Skeletal muscle tissue (tissue), 4 donors: ENCODE measurements around the gene PITPNC1. TPM values are rescaled to one million over a fixed set of nuclear protein-coding genes. Genes with fewer than 3 reads are reported as not detected.
A peak's percentile ranks its signal among the peaks of the same experiment; 100 is the strongest.

Experiments used
- H3K27ac ChIP-seq: one replicate; pipeline ENCODE4 v1.7.0; 2013; ENCODE audit warnings: mild to moderate bottlenecking, low read depth, low read length, inconsistent platforms
- H3K27me3 ChIP-seq, 3 donors: one replicate each; pipeline ENCODE4 v1.7.0; 2013; ENCODE audit warnings: low read length in 3 of 3; ENCODE audit not compliant: control insufficient read depth in 3 of 3, insufficient read depth in 3 of 3
- H3K36me3 ChIP-seq, 3 donors: one replicate each; pipeline ENCODE4 v1.7.0; 2013; ENCODE audit warnings: low read length in 3 of 3; ENCODE audit not compliant: control insufficient read depth in 3 of 3, insufficient read depth in 3 of 3
- H3K4me1 ChIP-seq, 3 donors: one replicate each; pipeline ENCODE4 v1.7.0; 2013; ENCODE audit warnings: low read length in 3 of 3, mild to moderate bottlenecking in 3 of 3; ENCODE audit not compliant: control insufficient read depth in 3 of 3, insufficient read depth in 3 of 3
- H3K4me3 ChIP-seq, 3 donors: one replicate each; pipeline ENCODE4 v1.7.0; 2013; ENCODE audit warnings: low read length in 3 of 3
- H3K9ac ChIP-seq, 3 donors: one replicate each; pipeline ENCODE4 v1.7.0; 2013; ENCODE audit warnings: low read length in 3 of 3, mild to moderate bottlenecking in 3 of 3, moderate library complexity in 2 of 3, low read depth in 1 of 3
- H3K9me3 ChIP-seq, 3 donors: one replicate each; pipeline ENCODE4 v1.7.0; 2013; ENCODE audit warnings: low read length in 3 of 3; ENCODE audit not compliant: control insufficient read depth in 3 of 3
- total RNA-seq: library from RNA; depleted of rRNA; stranded (reverse); fragments of >200 nt; gene quantifications from one replicate; pipeline ENCODE4 v1.2.3, GENCODE V29; 2014
- donor health status: Osteomylitis.

The PITPNC1 gene
- total RNA-seq, 1 donor from 2014 or later: 9.4 TPM

GRCh38 chr17:67711916-67712315, 334.8 kb downstream of the PITPNC1 start:
- Histone ChIP-seq H3K4me3 (no peak overlapping the region), H3K27ac (no peak overlapping the region), H3K9me3 (no peaks in the 10 kb centered on the region), H3K27me3 (no peaks in the 10 kb centered on the region), H3K4me1 (peaks cover 0 to 3% (median 0%) of the 10 kb centered on the region in 3 donors), H3K9ac (no peak overlapping the region), H3K36me3 (no peaks in the 10 kb centered on the region)

DNA sequence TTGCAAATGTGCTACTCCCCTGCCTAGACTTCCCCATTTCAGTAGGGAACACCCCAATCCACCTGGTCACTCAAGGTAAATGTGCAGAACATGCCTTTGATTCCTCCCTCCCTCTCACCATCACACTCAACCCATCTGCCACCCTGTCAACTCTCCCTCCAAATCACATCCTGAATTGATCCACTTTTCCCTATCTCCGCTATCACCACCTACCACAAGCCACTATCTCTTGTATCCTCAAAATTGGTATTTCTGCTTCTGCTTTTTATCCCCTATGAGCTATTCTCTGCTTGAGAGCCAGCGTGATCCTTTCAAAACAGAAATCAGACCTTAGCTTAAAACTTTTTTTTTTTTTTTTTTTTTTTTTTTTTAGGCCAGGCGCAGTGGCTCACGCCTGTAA, 335.3 kb downstream of the PITPNC1 start:
- Histone ChIP-seq H3K9me3 (no peaks in the 10 kb centered on the region), H3K4me3 (no peak overlapping the region), H3K27me3 (no peaks in the 10 kb centered on the region), H3K9ac (no peak overlapping the region), H3K4me1 (peaks cover 0 to 6% (median 0%) of the 10 kb centered on the region in 3 donors), H3K27ac (no peak overlapping the region), H3K36me3 (no peaks in the 10 kb centered on the region)

GRCh38 chr17:67713169-67713568, 336.1 kb downstream of the PITPNC1 start:
- Histone ChIP-seq H3K4me1 (peaks cover 0 to 6% (median 3%) of the 10 kb centered on the region in 3 donors), H3K4me3 (no peak overlapping the region), H3K36me3 (peaks cover 0 to 3% (median 0%) of the 10 kb centered on the region in 3 donors), H3K9me3 (no peaks in the 10 kb centered on the region), H3K9ac (no peak overlapping the region), H3K27me3 (no peaks in the 10 kb centered on the region), H3K27ac (no peak overlapping the region)

GRCh38 chr17:67716405-67716798, 339.3 kb downstream of the PITPNC1 start:
- H3K36me3 ChIP-seq: peaks cover 7 to 8% (median 7%) of the 10 kb centered on the region in 3 donors
- H3K9ac ChIP-seq: no peak overlapping the region
- no peaks in the 10 kb centered on the region for H3K9me3 ChIP-seq
- H3K27me3 ChIP-seq: no peaks in the 10 kb centered on the region
- no peak overlapping the region for H3K27ac ChIP-seq
- peaks cover 3 to 15% (median 11%) of the 10 kb centered on the region in 3 donors for H3K4me1 ChIP-seq
- H3K4me3 ChIP-seq: no peak overlapping the region

DNA sequence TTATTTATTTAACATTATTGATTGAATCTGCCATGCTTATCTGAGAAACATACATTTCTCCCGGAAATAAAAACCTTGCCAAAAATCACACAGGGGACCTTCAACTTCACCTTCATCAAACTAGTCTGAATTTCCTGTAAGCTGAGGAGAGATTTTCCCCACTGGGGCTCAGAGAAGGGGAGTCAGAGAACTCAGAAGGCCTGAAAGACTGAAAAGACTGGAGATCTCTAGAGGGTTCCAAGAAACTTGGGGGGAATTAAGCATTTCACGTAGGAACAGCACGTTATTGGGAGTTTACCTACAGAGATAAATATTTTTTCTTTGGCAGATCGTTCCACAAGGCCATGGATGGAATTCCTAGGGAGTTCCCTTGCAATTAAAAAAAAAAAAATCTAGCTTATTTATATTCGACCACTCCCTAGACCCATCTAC, 340.1 kb downstream of the PITPNC1 start:
- Histone ChIP-seq H3K4me1 (peaks cover 3 to 15% (median 11%) of the 10 kb centered on the region in 3 donors), H3K36me3 (peaks cover 15 to 16% (median 15%) of the 10 kb centered on the region in 3 donors), H3K4me3 (peak overlapping the region; percentile 63 to 90 (median 79)), H3K9me3 (no peaks in the 10 kb centered on the region), H3K27me3 (no peaks in the 10 kb centered on the region), H3K27ac (peak overlapping the region; percentile 92), H3K9ac (peak overlapping the region; percentile 63 to 100 (median 66))

- Histone ChIP-seq H3K4me3 (peak within 1 kb of the TSS; percentile 92 to 100 (median 99)), H3K27me3 (no peaks in the 10 kb centered on the region), H3K9ac (peak within 1 kb of the TSS; percentile 99 to 100 (median 100)), H3K27ac (peak within 1 kb of the TSS; percentile 92), H3K36me3 (peaks cover 20 to 21% (median 20%) of the 10 kb centered on the region in 3 donors), H3K9me3 (no peaks in the 10 kb centered on the region), H3K4me1 (peaks cover 3 to 15% (median 11%) of the 10 kb centered on the region in 3 donors)
These were observed 340.7 kb downstream of the PITPNC1 start, which contains the start of gene NOL11 for GRCh38 chr17:67717624-67718324. Gene NOL11 (plus strand): TSS chr17:67717936. CDS start chr17:67717948, 12 bp downstream.

GRCh38 chr17:67718325-67718941, 341.4 kb downstream of the PITPNC1 start:
- Histone ChIP-seq H3K36me3 (peaks cover 20 to 23% (median 22%) of the 10 kb centered on the region in 3 donors), H3K27me3 (no peaks in the 10 kb centered on the region), H3K4me3 (peak overlapping the region; percentile 92 to 100 (median 99)), H3K27ac (peak overlapping the region; percentile 92), H3K4me1 (peaks cover 3 to 15% (median 11%) of the 10 kb centered on the region in 3 donors), H3K9me3 (no peaks in the 10 kb centered on the region), H3K9ac (peak overlapping the region; percentile 99 to 100 (median 100))

GRCh38 chr17:67725373-67725791, 348.3 kb downstream of the PITPNC1 start:
- Histone ChIP-seq H3K4me3 (no peak overlapping the region), H3K36me3 (peaks cover 60 to 74% (median 70%) of the 10 kb centered on the region in 3 donors), H3K27me3 (no peaks in the 10 kb centered on the region), H3K4me1 (no peaks in the 10 kb centered on the region), H3K27ac (no peak overlapping the region), H3K9ac (no peak overlapping the region), H3K9me3 (no peaks in the 10 kb centered on the region)

DNA sequence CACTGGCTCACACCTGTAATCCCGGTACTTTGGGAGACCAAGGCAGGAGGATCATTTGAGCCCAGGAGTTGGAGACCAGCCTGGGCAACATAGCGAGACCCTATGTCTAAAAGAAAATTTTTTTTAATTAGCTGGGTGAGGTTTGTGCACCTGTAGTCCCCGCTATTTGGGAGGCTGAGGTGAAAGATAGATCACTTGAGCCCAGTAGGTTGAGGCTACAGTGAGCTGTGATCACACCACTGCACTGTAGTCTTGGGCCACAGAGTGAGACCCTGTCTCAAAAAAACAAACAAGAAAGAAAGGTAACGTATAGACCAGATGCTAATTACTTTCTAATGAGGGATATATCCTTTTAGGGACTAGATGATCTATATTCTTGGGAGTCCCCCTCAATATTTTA, 348.7 kb downstream of the PITPNC1 start:
- Histone ChIP-seq H3K36me3 (peaks cover 57 to 73% (median 68%) of the 10 kb centered on the region in 3 donors), H3K27me3 (no peaks in the 10 kb centered on the region), H3K9ac (no peak overlapping the region)

More for the DNA sequence above, 348.7 kb downstream of the PITPNC1 start:
- H3K4me1 ChIP-seq: no peaks in the 10 kb centered on the region
- H3K27ac ChIP-seq: no peak overlapping the region
- H3K9me3 ChIP-seq: no peaks in the 10 kb centered on the region
- no peak overlapping the region for H3K4me3 ChIP-seq
